ENCODE data around the gene ZBTB7C. TPM values are rescaled to one million over a fixed set of nuclear protein-coding genes. Genes with fewer than 3 reads are reported as not detected.

The ZBTB7C gene
- total RNA-seq, 1 donor from 2014 or later, result 0.61 TPM

DNA sequence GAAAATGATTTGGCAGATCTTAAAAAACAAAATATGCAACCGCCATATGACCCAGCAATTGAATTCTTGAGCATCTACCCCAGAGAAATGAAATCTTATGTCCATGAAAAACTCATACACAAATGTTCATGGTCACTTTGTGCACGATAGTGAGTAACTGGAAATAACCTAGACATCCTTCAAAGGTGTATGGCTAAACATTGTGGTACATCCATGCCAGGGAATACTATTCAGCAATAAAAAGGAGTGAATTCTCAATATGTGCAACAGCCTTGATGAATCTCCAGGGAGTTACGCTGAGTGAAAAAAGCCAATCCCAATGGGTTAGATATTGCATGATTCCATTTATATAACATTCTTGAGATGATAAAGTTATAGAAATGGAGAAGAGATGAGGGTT is 366.0 kb downstream of the ZBTB7C start:
- no peak for DNase-seq (ENCODE audit: low read depth, low spot score)
- Mint-ChIP-seq H3K9me3 (peaks cover 14% of the 10 kb centered on the region), H3K27me3 (ENCODE audit: low read depth) (peaks cover 11% of the 10 kb centered on the region), H3K36me3 (ENCODE audit: low read depth) (peaks cover 3% of the 10 kb centered on the region), H3K4me1 (no peaks in the 10 kb centered on the region), H3K4me3 (no peak overlapping the region), H3K27ac (ENCODE audit: unreplicated experiment) (no peak overlapping the region)
- TF ChIP-seq, protein P1, sequence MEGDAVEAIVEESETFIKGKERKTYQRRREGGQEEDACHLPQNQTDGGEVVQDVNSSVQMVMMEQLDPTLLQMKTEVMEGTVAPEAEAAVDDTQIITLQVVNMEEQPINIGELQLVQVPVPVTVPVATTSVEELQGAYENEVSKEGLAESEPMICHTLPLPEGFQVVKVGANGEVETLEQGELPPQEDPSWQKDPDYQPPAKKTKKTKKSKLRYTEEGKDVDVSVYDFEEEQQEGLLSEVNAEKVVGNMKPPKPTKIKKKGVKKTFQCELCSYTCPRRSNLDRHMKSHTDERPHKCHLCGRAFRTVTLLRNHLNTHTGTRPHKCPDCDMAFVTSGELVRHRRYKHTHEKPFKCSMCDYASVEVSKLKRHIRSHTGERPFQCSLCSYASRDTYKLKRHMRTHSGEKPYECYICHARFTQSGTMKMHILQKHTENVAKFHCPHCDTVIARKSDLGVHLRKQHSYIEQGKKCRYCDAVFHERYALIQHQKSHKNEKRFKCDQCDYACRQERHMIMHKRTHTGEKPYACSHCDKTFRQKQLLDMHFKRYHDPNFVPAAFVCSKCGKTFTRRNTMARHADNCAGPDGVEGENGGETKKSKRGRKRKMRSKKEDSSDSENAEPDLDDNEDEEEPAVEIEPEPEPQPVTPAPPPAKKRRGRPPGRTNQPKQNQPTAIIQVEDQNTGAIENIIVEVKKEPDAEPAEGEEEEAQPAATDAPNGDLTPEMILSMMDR (conservative IDR thresholded peaks at IDR 0.05), result no peak

DNA sequence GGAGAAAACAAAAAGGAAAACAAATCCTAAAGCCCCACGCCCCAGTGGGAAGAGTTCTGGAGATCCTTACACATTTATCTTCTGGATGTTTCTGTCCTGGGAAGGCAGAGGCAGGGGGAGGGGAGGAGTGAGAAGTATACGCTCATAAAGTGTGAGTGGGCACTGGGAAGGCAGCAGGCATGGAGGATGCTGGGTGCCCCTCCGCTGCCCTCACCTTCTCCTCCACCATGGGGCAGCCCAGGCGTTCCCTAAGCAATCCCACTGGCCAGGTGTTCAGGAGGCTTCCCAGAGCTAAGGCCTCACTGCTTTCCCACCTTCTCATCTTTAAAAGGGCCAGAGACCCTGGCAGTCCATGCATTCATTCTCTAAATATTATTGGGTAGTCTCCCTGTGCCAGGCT is 366.8 kb downstream of the ZBTB7C start:
- Mint-ChIP-seq H3K4me1 (no peaks in the 10 kb centered on the region), H3K27ac (ENCODE audit: unreplicated experiment) (no peak overlapping the region), H3K4me3 (no peak overlapping the region), H3K27me3 (ENCODE audit: low read depth) (peaks cover 11% of the 10 kb centered on the region), H3K9me3 (peaks cover 14% of the 10 kb centered on the region), H3K36me3 (ENCODE audit: low read depth) (peaks cover 3% of the 10 kb centered on the region)
- no peak for DNase-seq (ENCODE audit: low read depth, low spot score)
- TF ChIP-seq, protein P1 (conservative IDR thresholded peaks at IDR 0.05), result no peak

DNA sequence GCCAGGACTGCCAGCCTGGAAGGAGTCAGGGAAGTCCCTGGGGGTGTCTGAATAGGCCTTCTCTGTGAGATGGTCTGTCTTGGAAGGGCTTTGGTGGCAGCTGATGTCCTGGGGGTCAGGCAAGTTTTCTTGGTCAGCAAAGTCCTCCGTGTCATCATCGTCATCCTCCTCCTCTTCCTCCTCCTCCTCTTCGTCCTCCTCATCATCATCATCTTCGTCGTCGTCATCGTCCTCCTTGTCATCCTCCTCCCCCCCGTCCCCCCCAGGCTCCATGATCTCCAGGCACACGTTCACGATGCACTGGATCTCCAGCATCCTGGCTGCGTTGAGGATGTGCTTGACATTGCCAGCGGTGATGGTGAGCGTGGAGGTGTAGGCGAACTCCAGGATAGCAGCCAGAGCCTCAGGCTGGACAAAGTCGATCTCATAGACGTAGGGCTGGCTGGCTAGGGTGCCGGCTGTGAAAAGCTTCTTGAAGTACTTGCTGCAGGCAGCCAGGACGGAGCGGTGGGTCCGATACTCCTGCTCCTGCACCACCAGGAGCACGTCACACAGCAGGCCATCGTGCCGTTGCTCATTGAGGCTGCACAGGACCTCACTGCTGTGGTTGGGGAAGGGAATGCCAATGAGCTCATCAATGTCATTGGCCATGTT is 368.6 kb downstream of the ZBTB7C start:
- H3K9me3 Mint-ChIP-seq, result peaks cover 13% of the 10 kb centered on the region

DNA sequence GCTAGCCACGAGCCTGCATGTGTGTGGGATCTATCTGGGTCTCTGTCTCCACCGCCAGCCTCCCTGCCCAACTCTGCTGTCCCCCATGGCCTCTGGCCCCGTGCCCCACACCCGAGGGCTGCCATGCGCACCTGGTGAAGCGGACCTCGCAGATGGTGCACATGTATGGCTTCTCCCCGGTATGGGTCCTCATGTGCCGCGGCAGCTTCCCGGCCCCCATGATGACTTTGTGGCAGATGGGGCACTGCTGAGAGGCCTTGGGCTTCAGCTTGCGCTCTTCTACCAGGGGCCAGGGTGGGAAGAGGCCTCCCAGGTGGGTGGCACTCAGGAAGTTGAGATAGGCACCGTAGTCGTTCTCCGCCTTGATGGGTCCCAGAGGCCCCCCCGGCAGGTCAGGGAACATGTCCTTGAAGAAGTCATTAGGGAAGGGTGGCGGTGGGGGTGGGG is 369.4 kb downstream of the ZBTB7C start:
- Mint-ChIP-seq H3K36me3 (ENCODE audit: low read depth) (no peaks in the 10 kb centered on the region), H3K4me1 (no peaks in the 10 kb centered on the region), H3K27me3 (ENCODE audit: low read depth) (peaks cover 3% of the 10 kb centered on the region), H3K27ac (ENCODE audit: unreplicated experiment) (no peak overlapping the region), H3K4me3 (no peak overlapping the region), H3K9me3 (peaks cover 11% of the 10 kb centered on the region)
- no peak for DNase-seq (ENCODE audit: low read depth, low spot score)
- TF ChIP-seq, protein P1 (conservative IDR thresholded peaks at IDR 0.05), result no peak

More for the DNA sequence above, 368.6 kb downstream of the ZBTB7C start:
- DNase-seq (ENCODE audit: low read depth, low spot score), result no peak
- no peaks in the 10 kb centered on the region for H3K4me1 Mint-ChIP-seq
- no peak overlapping the region for H3K4me3 Mint-ChIP-seq
- peaks cover 6% of the 10 kb centered on the region for H3K27me3 Mint-ChIP-seq (ENCODE audit: low read depth)
- TF ChIP-seq, protein P1 (conservative IDR thresholded peaks at IDR 0.05), result no peak
- H3K36me3 Mint-ChIP-seq (ENCODE audit: low read depth), result peaks cover 2% of the 10 kb centered on the region
- H3K27ac Mint-ChIP-seq (ENCODE audit: unreplicated experiment), result no peak overlapping the region

DNA sequence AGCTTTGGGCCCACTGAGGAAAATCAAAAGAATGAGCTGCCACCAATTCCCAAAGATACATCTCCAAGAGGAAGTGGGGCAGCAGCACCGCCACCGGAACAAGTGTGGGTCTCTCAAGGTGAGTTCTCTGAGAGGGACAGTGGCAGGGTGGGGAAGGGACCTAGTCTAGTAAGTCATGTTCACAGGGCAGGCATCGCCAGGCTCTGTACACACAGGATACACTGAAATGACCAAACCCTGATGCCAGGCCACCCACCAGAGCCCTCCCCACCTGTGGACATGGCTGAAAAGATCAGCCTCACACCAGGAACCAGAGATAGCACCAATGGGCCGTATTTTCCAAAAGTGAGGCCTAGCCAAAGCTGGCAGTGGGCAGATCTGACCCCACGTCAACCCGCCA is 370.5 kb downstream of the ZBTB7C start:
- Mint-ChIP-seq H3K4me1 (no peaks in the 10 kb centered on the region), H3K9me3 (peaks cover 10% of the 10 kb centered on the region), H3K4me3 (no peak overlapping the region), H3K27me3 (ENCODE audit: low read depth) (peaks cover 2% of the 10 kb centered on the region), H3K27ac (ENCODE audit: unreplicated experiment) (no peak overlapping the region), H3K36me3 (ENCODE audit: low read depth) (no peaks in the 10 kb centered on the region)
- no peak for DNase-seq (ENCODE audit: low read depth, low spot score)
- TF ChIP-seq, protein P1 (conservative IDR thresholded peaks at IDR 0.05), result no peak

Data from neural crest cell (in vitro differentiated cells).